Measurements from ENCODE around the gene ARL5C. TPM values are rescaled to one million over a fixed set of nuclear protein-coding genes. Genes with fewer than 3 reads are reported as not detected.

The ARL5C gene
- total RNA-seq, 3 donors from 2014 or later, result not detected

- ATAC-seq, result no peak
- Mint-ChIP-seq H3K36me3 (ENCODE audit: insufficient read depth) (no peaks in the 10 kb centered on the region), H3K9me3 (no peaks in the 10 kb centered on the region), H3K4me1 (ENCODE audit: low read depth) (peaks cover 18% of the 10 kb centered on the region), H3K27me3 (ENCODE audit: low read depth) (peaks cover 20% of the 10 kb centered on the region), H3K4me3 (no peak overlapping the region)
- DNase-seq, result no peak
Observed at GRCh38 chr17:39166437-39167335, 725 bp upstream of the ARL5C start.

DNA sequence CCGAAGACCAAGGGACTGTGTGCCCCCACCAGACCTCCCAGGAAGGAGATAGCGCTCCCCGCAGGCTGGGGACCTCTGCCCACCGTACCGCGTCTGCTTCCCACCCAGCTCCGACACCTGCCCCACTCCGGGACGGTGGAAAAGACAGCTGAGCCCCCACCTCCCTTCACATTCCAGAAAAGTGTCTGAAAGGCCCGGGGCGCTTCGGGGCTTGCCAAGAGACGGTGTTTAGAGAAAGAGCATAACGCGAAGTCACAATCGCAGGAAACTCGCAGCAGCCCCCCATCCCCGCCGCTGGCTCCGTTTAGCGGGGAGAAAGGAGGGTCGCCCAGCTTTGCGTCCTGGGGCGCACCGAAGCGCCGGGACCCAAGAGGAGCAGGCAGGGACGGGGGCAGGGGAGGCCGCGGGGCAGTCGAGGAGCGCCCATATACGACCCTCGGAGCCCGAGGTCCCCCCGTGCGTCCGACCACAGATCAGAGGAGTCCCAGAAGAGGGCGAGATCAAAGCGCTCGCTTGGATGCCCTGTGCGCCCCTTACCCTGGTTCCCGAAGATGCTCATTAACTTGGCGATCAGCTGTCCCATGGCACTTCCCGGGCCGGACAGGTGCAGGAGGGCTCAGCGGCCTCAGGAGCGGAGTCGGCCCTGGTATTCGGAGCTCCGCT, 652 bp downstream of the ARL5C start:
- Mint-ChIP-seq H3K27me3 (ENCODE audit: low read depth) (peaks cover 20% of the 10 kb centered on the region), H3K4me3 (peak overlapping the region; percentile 84), H3K4me1 (ENCODE audit: low read depth) (peaks cover 18% of the 10 kb centered on the region), H3K36me3 (ENCODE audit: insufficient read depth) (no peaks in the 10 kb centered on the region), H3K9me3 (no peaks in the 10 kb centered on the region)
- ATAC-seq (peak; percentile 18 to 39), DNase-seq (no peak)

DNA sequence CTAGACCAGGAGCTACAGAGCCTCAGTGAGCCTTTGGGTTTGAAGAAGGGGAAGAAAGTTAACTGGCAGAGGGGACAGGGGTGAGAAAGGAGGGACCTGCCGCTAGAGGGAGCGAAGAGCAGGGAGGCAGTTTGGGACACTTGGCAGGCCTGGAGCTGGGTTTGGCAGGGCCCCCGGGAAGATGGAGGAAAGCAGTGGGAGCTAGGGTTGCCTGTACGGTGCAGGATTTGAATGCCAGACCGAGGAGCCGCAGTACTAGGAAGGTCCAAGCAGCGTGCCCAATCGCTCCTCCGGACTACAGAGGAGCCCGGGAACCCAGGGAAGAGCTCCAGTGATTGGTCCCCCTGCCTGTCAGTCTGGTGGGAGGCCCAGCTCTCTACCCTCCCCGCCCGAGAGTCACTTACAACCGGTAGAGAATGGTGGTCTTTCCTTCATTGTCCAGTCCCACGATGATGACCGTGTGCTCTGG, 1.3 kb downstream of the ARL5C start:
- Mint-ChIP-seq H3K27me3 (ENCODE audit: low read depth) (peaks cover 20% of the 10 kb centered on the region), H3K4me1 (ENCODE audit: low read depth) (peaks cover 18% of the 10 kb centered on the region), H3K36me3 (ENCODE audit: insufficient read depth) (no peaks in the 10 kb centered on the region), H3K9me3 (no peaks in the 10 kb centered on the region), H3K4me3 (peak overlapping the region; percentile 84)
- ATAC-seq, result peak; percentile 98 to 99
- peak; percentile 66 for DNase-seq

DNA sequence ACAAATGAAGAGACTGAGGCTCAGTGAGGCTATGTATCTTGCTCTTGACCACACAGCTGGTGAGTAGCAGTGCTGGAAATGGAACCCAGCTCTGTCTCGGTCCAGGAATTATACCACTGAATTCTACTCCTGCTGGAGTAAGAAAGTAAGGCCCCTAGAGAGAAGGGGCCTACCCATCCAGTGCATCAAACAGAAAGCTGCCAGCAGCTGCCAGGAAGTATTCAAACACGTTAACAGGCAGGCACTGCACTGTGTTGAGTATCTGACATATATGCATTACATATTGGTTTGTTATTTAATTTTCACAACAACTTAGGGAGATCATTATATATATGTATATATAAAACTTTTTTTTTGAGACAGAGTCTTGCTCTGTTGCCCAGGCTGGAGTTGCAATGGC, 4.0 kb downstream of the ARL5C start:
- ATAC-seq (no peak), DNase-seq (no peak)
- Mint-ChIP-seq H3K36me3 (ENCODE audit: insufficient read depth) (no peaks in the 10 kb centered on the region), H3K4me3 (no peak overlapping the region), H3K9me3 (no peaks in the 10 kb centered on the region), H3K4me1 (ENCODE audit: low read depth) (peaks cover 10% of the 10 kb centered on the region), H3K27me3 (ENCODE audit: low read depth) (peaks cover 16% of the 10 kb centered on the region)

GRCh38 chr17:39158623-39159022, 7.3 kb downstream of the ARL5C start:
- Mint-ChIP-seq H3K4me1 (ENCODE audit: low read depth) (peaks cover 1% of the 10 kb centered on the region), H3K4me3 (no peak overlapping the region), H3K9me3 (no peaks in the 10 kb centered on the region), H3K36me3 (ENCODE audit: insufficient read depth) (peaks cover 1% of the 10 kb centered on the region), H3K27me3 (ENCODE audit: low read depth) (peaks cover 5% of the 10 kb centered on the region)
- DNase-seq, result no peak
- ATAC-seq, result no peak

DNA sequence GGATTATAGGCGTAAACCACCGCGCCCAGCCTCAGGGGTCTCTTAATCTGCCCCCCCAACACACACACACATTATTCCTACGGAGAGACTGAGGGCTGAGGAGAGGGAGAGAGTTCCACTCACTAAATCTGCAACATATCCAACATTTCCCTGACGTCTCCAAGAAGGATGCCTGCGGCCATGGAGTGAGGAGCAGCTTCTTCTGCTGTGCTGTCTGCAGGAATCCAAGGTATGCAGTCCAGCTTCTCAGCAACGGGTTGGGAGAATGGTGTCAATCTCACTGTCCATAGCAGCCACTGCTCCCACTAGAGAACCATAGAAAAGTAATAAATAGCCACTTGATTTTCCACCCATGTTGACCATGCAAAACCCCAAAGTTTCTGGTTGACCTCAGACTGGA, 9.5 kb downstream of the ARL5C start:
- DNase-seq (no peak), ATAC-seq (no peak)
- H3K4me1 Mint-ChIP-seq (ENCODE audit: low read depth), result peaks cover 19% of the 10 kb centered on the region
- peaks cover 1% of the 10 kb centered on the region for H3K36me3 Mint-ChIP-seq (ENCODE audit: insufficient read depth)
- peaks cover 5% of the 10 kb centered on the region for H3K27me3 Mint-ChIP-seq (ENCODE audit: low read depth)
- H3K4me3 Mint-ChIP-seq, result peak overlapping the region; percentile 16
- H3K9me3 Mint-ChIP-seq, result no peaks in the 10 kb centered on the region

DNA sequence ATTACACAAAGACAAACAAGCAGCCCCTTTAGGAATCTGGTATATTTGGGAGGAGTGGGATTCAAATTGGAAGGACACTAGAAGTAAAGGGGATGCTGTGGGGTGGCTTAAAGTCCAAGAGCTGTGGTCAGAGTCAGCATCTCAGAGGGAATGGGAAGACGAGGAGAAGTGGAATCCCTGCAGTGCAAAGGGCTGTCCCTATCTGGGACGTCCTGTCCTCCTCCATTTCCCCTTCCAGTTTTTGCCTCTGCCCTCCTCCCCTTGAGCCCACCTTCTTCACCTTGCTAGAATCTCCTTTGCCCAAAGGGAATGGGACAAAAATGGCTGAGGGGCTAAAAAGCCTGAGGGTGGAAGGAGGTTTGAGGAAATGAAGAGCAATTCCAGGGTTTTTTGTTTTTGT, 10.3 kb downstream of the ARL5C start:
- Mint-ChIP-seq H3K4me3 (peak overlapping the region; percentile 13), H3K9me3 (no peaks in the 10 kb centered on the region), H3K36me3 (ENCODE audit: insufficient read depth) (peaks cover 1% of the 10 kb centered on the region), H3K4me1 (ENCODE audit: low read depth) (peaks cover 23% of the 10 kb centered on the region), H3K27me3 (ENCODE audit: low read depth) (peaks cover 5% of the 10 kb centered on the region)
- no peak for ATAC-seq
- DNase-seq, result no peak

GRCh38 chr17:39153599-39154051, 12.3 kb downstream of the ARL5C start:
- Mint-ChIP-seq H3K9me3 (no peaks in the 10 kb centered on the region), H3K4me1 (ENCODE audit: low read depth) (peaks cover 37% of the 10 kb centered on the region), H3K27me3 (ENCODE audit: low read depth) (peaks cover 10% of the 10 kb centered on the region), H3K4me3 (peak overlapping the region; percentile 92), H3K36me3 (ENCODE audit: insufficient read depth) (peaks cover 1% of the 10 kb centered on the region)
- ATAC-seq (peak; percentile 56 to 64), DNase-seq (peak; percentile 95)

DNA sequence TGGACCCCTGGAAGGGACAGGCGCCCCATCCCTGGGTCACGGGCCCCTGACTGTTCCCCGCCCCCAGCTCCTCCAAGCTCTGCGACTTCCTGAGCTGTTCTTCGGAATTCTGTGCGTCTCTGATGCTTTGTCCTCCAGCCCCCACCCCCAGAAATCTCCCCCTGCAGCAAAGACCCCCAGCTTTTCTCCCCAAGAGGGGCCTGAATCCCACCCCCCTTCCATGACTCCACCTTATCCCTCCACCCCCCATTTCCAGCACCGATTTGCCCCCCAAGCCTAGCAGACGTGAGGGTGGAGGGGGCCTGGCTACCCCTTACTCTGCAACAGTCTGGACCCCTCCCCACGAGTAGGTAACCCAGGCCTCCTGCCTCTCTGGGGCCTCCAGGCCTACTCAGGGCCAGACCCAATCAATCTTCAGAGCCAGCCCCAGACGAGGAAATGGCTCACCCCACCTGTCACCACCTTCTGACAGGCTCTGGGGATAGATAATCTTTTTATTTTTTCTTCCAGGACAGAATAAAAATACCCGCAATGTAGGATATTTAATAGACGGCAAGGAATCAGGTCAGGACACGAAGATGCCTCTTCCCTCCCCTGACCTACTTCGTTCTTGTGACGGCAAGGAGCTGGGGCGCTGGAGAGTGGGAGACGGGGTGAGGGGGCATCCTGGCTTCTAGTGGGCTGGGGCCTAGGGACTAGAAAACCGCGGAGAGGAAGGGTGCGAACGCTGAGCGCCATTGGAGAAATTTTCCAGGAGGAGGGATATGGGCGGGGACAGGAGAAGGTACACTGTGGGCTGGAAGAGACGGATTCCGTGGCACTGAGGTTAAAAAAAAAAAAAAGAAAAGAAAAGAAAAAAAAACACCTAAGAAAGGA, 13.8 kb downstream of the ARL5C start:
- ATAC-seq (peak in 1 of 2 donors; percentile 10), DNase-seq (peak; percentile 20)
- Mint-ChIP-seq H3K36me3 (ENCODE audit: insufficient read depth) (peaks cover 1% of the 10 kb centered on the region), H3K27me3 (ENCODE audit: low read depth) (peaks cover 10% of the 10 kb centered on the region), H3K9me3 (no peaks in the 10 kb centered on the region), H3K4me3 (peak overlapping the region; percentile 92), H3K4me1 (ENCODE audit: low read depth) (peaks cover 37% of the 10 kb centered on the region)

DNA sequence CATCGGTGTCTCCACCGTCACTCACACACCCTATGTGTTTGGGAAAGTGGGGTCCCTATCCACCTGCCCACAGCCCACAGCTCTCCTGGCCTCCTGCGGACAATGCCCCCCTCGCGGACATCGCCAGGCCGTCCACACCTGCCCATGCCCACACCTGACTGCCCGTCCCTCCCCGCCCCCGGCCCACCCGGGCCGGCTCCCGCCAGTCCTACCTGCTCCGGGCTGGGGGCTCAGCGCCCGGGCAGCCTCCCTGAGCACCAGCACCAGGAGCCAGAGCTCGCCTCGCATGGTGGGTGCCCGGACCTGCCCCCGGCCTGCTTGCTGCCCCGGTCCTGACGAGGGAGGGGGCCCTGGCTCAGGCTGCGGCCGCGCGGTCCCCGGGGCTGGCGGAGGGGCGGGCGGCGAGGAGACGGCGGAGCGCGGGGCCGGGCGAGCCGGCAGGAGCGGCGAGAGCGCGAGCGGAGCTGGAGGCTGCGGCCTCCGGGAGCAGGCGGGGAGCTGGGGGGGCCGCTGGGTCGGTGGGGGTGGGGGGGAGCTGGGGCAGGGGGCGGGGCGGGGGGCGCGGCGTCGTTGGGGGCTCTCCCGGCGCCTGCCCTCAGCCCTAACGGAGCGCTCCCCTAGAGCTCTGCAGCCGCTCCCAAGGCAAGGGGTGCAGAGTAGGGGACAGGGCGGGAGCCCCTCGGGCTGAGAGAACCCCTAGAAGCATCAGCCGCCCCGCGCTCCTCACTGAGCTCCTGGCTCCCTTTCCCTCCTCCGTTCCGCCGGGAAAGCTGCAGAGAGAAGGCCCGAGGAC, 14.6 kb downstream of the ARL5C start, which contains the start of gene PLXDC1:
PLXDC1 (minus strand) TSS at position 488 of the 793 bp plus-strand sequence; CDS start at position 288, 200 bp downstream.
- H3K4me3 Mint-ChIP-seq, result peak within 1 kb of the TSS; percentile 92
- ATAC-seq (peak in 1 of 2 donors; percentile 9), DNase-seq (peak; percentile 7)
- H3K27me3 Mint-ChIP-seq (ENCODE audit: low read depth), result peaks cover 10% of the 10 kb centered on the region
- H3K9me3 Mint-ChIP-seq, result no peaks in the 10 kb centered on the region
- peaks cover 37% of the 10 kb centered on the region for H3K4me1 Mint-ChIP-seq (ENCODE audit: low read depth)
- H3K36me3 Mint-ChIP-seq (ENCODE audit: insufficient read depth), result peaks cover 1% of the 10 kb centered on the region

DNA sequence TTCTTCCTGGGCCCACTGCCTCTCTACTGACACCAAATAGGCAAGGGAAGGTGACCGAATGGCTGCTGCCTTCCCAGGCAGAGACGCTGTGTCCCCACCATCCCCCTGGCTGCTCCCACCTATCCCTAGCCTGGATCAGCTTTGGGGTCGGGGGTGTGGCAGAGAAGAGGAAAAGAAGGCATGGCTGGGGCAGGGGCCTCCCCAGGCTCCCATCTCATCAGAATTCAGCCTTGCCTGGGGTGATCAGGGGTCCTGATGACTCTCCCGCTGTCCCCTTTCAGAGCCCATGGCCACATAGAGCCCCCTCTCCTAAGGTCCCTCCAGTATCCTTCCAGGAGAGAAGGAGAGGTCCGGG, 15.2 kb downstream of the ARL5C start:
- Mint-ChIP-seq H3K36me3 (ENCODE audit: insufficient read depth) (peaks cover 1% of the 10 kb centered on the region), H3K4me1 (ENCODE audit: low read depth) (peaks cover 37% of the 10 kb centered on the region), H3K27me3 (ENCODE audit: low read depth) (peaks cover 10% of the 10 kb centered on the region), H3K9me3 (no peaks in the 10 kb centered on the region), H3K4me3 (peak overlapping the region; percentile 75)
- no peak for DNase-seq
- no peak for ATAC-seq

DNA sequence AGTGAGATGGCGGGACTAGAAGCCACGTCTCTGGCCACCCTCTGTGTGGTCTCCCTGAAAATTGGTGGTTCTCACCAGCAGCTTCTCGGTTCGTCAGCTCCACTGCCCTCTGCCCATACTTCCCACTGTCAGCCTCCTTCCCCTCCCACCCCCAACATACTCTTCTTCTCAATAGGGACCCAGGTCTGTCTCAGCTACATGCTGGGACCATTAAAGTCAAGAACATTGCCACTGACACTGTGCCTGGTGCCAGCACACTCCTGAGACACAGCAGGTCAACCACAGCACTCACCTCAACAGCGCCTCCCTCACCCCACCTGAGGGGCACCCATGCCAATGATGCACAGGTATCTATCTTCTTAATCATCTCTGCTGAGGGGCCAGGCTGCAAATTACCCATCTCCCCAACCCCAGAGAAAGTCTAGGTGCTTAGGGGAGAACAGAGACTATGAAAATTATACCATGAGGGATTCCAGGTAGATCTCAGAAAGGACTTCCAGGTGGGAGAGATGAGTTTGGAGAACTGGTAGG, 15.8 kb downstream of the ARL5C start:
- H3K36me3 Mint-ChIP-seq (ENCODE audit: insufficient read depth), result peaks cover 1% of the 10 kb centered on the region
- peak; percentile 13 for DNase-seq
- H3K4me1 Mint-ChIP-seq (ENCODE audit: low read depth), result peaks cover 39% of the 10 kb centered on the region
- no peak for ATAC-seq
- peak overlapping the region; percentile 75 for H3K4me3 Mint-ChIP-seq
- H3K27me3 Mint-ChIP-seq (ENCODE audit: low read depth), result peaks cover 10% of the 10 kb centered on the region
- H3K9me3 Mint-ChIP-seq, result no peaks in the 10 kb centered on the region

Data from activated T-cell treated with anti-CD3 and anti-CD28 coated beads, Interleukin-2, amount 50 U/mL, for 4 hours (primary cell).